ENCODE results near the gene GGTA1.

GGTA1 gene

GRCh38 chr9:121498487-121499176 is 1.0 kb downstream of the GGTA1 start:
- peak; percentile 14; the same call in 1 of the 2 replicates for TF ChIP-seq CEBPB (IDR thresholded peaks at IDR 0.05)
- TF ChIP-seq EP300 (IDR thresholded peaks at IDR 0.05; ENCODE audit: borderline replicate concordance), result no peak
- 0 out of 2 replicates have a peak, but pooled peaks have one; percentile 61 for TF ChIP-seq ZBTB7A (IDR thresholded peaks at IDR 0.05; ENCODE audit: low read depth)
- no peak for TF ChIP-seq RAD21 (IDR thresholded peaks at IDR 0.05; ENCODE audit: low read depth)
- no peak for TF ChIP-seq TAF1 (IDR thresholded peaks at IDR 0.05; ENCODE audit: low read depth)

- TF ChIP-seq, protein P1, sequence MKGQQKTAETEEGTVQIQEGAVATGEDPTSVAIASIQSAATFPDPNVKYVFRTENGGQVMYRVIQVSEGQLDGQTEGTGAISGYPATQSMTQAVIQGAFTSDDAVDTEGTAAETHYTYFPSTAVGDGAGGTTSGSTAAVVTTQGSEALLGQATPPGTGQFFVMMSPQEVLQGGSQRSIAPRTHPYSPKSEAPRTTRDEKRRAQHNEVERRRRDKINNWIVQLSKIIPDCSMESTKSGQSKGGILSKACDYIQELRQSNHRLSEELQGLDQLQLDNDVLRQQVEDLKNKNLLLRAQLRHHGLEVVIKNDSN (IDR thresholded peaks at IDR 0.05), result no peak
- TF ChIP-seq MAX (IDR thresholded peaks at IDR 0.05), result peak; percentile 11; the same call in 1 of the 2 replicates
- no peak for TF ChIP-seq NFIC (IDR thresholded peaks at IDR 0.05)
- no peak for TF ChIP-seq YY1 (IDR thresholded peaks at IDR 0.05; ENCODE audit: low read depth)
- peak; percentile 59 for TF ChIP-seq RAD21 (IDR thresholded peaks at IDR 0.05; ENCODE audit: low read depth)
Observed at GRCh38 chr9:121498150-121498486, 1.5 kb downstream of the GGTA1 start.

DNA sequence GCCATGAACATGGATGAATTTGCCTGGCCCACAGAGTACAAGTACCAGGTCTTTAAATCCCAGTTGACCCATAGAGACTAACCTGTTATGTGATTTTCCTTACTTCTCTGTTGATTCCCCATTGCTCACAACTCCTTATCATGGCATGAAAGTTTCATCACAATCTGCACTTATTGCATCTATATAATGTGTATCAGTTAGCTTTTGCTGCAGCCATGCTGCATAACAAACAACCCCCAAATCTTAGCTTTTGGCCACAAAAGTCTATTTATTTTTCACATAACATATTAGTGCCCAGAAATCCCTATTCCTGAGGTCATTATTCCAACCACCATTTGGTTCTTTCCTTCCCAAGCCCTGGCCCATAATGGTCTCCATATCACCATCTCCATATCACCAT is 3.7 kb downstream of the GGTA1 start:
- no peak for TF ChIP-seq EP300 (IDR thresholded peaks at IDR 0.05; ENCODE audit: borderline replicate concordance)
- TF ChIP-seq EGR1 (IDR thresholded peaks at IDR 0.05), result no peak
- no peak for TF ChIP-seq MAX (IDR thresholded peaks at IDR 0.05)
- no peak for TF ChIP-seq TAF1 (IDR thresholded peaks at IDR 0.05; ENCODE audit: low read depth)
- TF ChIP-seq TCF12 (IDR thresholded peaks at IDR 0.05; ENCODE audit: low read depth), result no peak
- TF ChIP-seq TEAD4 (IDR thresholded peaks at IDR 0.05), result no peak
- no peak for TF ChIP-seq FOXM1 (IDR thresholded peaks at IDR 0.05; ENCODE audit: borderline replicate concordance, low read depth)
- no peak for TF ChIP-seq YY1 (IDR thresholded peaks at IDR 0.05; ENCODE audit: low read depth)

DNA sequence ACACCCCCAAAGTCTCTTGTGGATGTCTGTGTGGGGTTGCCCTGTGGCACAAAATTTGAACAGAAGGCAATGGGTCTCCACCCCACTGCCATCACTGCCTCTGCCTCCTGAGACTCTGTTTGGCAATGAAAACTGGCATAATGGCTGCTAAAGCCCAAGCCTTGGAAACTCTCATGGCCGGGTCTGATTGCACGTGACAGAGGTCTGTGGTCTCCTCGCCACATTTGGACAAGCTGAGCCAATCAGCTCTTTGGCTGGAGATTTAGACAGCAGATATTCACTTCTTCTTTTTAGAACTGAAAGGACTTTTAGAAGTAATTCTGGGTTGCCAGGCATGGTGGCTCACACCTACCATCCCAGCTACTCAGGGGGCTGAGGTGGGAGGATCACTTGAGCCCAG is 5.5 kb downstream of the GGTA1 start:
- TF ChIP-seq, protein P1 (IDR thresholded peaks at IDR 0.05), result no peak
- TF ChIP-seq RAD21 (IDR thresholded peaks at IDR 0.05; ENCODE audit: low read depth), result no peak
- TF ChIP-seq TAF1 (IDR thresholded peaks at IDR 0.05; ENCODE audit: low read depth), result no peak
- TF ChIP-seq MAX (IDR thresholded peaks at IDR 0.05), result no peak
- TF ChIP-seq ZBTB7A (IDR thresholded peaks at IDR 0.05; ENCODE audit: low read depth), result no peak
- no peak for TF ChIP-seq EP300 (IDR thresholded peaks at IDR 0.05; ENCODE audit: borderline replicate concordance)
- no peak for TF ChIP-seq FOXM1 (IDR thresholded peaks at IDR 0.05; ENCODE audit: borderline replicate concordance, low read depth)
- no peak for TF ChIP-seq NFIC (IDR thresholded peaks at IDR 0.05)
- TF ChIP-seq TCF12 (IDR thresholded peaks at IDR 0.05; ENCODE audit: low read depth), result no peak
- TF ChIP-seq CREB1 (IDR thresholded peaks at IDR 0.05; ENCODE audit: low read depth), result no peak
- TF ChIP-seq YY1 (IDR thresholded peaks at IDR 0.05; ENCODE audit: low read depth), result no peak
- TF ChIP-seq CEBPB (IDR thresholded peaks at IDR 0.05), result no peak
- TF ChIP-seq TEAD4 (IDR thresholded peaks at IDR 0.05), result no peak
- TF ChIP-seq REST (IDR thresholded peaks at IDR 0.05; ENCODE audit: low read depth), result no peak
- TF ChIP-seq EGR1 (IDR thresholded peaks at IDR 0.05), result no peak

DNA sequence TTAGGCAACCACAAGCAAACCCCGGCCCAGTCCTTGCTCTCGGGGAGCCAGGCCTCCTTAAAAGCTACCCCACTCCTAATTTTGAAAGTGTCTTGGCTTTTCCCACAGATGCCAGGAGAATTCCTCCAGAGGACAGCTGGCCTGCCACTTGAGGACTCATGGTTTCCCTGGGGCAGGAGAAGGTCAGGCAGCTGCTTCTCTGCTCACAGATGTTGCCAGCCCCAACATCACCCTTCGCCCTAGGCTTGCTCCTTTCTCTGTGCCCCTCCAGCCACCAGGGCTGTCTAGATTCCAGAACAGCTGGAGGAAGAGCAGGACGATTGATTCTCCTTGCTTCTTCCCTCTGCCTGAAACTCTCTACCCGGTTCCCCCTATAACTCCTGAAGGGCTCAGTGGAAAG is 8.5 kb downstream of the GGTA1 start:
- no peak for TF ChIP-seq TCF12 (IDR thresholded peaks at IDR 0.05; ENCODE audit: low read depth)
- no peak for TF ChIP-seq EP300 (IDR thresholded peaks at IDR 0.05; ENCODE audit: borderline replicate concordance)
- no peak for TF ChIP-seq TAF1 (IDR thresholded peaks at IDR 0.05; ENCODE audit: low read depth)
- TF ChIP-seq FOXM1 (IDR thresholded peaks at IDR 0.05; ENCODE audit: borderline replicate concordance, low read depth), result no peak
- TF ChIP-seq EGR1 (IDR thresholded peaks at IDR 0.05), result no peak
- TF ChIP-seq TEAD4 (IDR thresholded peaks at IDR 0.05), result no peak
- TF ChIP-seq MAX (IDR thresholded peaks at IDR 0.05), result no peak
- no peak for TF ChIP-seq ZBTB7A (IDR thresholded peaks at IDR 0.05; ENCODE audit: low read depth)
- TF ChIP-seq RAD21 (IDR thresholded peaks at IDR 0.05; ENCODE audit: low read depth), result no peak
- TF ChIP-seq YY1 (IDR thresholded peaks at IDR 0.05; ENCODE audit: low read depth), result no peak

DNA sequence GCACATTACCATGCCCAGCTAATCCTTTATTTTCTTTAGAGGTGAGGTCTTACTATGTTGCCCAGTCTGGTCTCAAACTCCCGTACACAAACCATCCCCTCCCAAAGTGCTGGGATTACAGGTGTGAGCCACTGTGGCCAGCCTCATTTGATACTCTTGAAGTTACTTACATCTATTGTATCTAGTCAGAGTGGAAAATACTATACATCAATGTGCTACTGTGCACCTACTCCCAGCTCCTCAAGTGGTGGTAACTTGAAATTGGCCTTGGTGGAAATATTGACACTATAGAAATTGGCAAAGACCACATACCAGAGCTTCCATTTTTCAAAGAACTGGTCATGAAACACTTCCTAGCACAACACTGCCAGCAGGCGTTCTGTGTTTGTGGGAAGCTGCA is 10.3 kb downstream of the GGTA1 start:
- TF ChIP-seq TEAD4 (IDR thresholded peaks at IDR 0.05), result no peak
- TF ChIP-seq TAF1 (IDR thresholded peaks at IDR 0.05; ENCODE audit: low read depth), result no peak
- TF ChIP-seq YY1 (IDR thresholded peaks at IDR 0.05; ENCODE audit: low read depth), result no peak
- no peak for TF ChIP-seq CREB1 (IDR thresholded peaks at IDR 0.05; ENCODE audit: low read depth)
- no peak for TF ChIP-seq NFIC (IDR thresholded peaks at IDR 0.05)
- TF ChIP-seq RAD21 (IDR thresholded peaks at IDR 0.05; ENCODE audit: low read depth), result no peak
- TF ChIP-seq ZBTB7A (IDR thresholded peaks at IDR 0.05; ENCODE audit: low read depth), result no peak
- TF ChIP-seq EGR1 (IDR thresholded peaks at IDR 0.05), result no peak
- no peak for TF ChIP-seq MAX (IDR thresholded peaks at IDR 0.05)
- no peak for TF ChIP-seq FOXM1 (IDR thresholded peaks at IDR 0.05; ENCODE audit: borderline replicate concordance, low read depth)
- TF ChIP-seq, protein P1 (IDR thresholded peaks at IDR 0.05), result no peak

Data from Ishikawa (cell line).